Left lung (tissue), 10 donors: ENCODE data around the gene LGALS9. TPM values are rescaled to one million over a fixed set of nuclear protein-coding genes. Genes with fewer than 3 reads are reported as not detected.
A peak's percentile ranks its signal among the peaks of the same experiment; 100 is the strongest.

Experiments
- ATAC-seq: fragments of 200-7000 bp; cut with Tn5 transposase; one replicate; pipeline ENCODE4 v1.9.1; 2020; ENCODE audit warnings: moderate library complexity
- DNase-seq, 4 donors: peaks; one replicate each; pipeline ENCODE4 v3.0.0-alpha.2; 2013 to 2020
- H3K27ac ChIP-seq, 2 donors: fragments of 200-600 bp; sonication (generic) in 1 of 2; one replicate each; pipeline versions ENCODE4 v1.5.0 to v1.8.0; 2020 to 2021
- H3K27me3 ChIP-seq, 2 donors: fragments of 200-600 bp; sonication (generic) in 1 of 2; one replicate each; pipeline versions ENCODE4 v1.5.0 to v1.8.0; 2020 to 2021
- H3K36me3 ChIP-seq, 2 donors: fragments of 200-600 bp; sonication (generic) in 1 of 2; one replicate each; pipeline versions ENCODE4 v1.5.0 to v1.8.0; 2020 to 2021
- H3K4me1 ChIP-seq, 2 donors: fragments of 200-600 bp; one replicate each; pipeline ENCODE4 v1.8.0; 2021
- H3K4me3 ChIP-seq, 2 donors: fragments of 200-600 bp; sonication (generic) in 1 of 2; one replicate each; pipeline versions ENCODE4 v1.5.0 to v1.8.0; 2020 to 2021; ENCODE audit warnings: mild to moderate bottlenecking in 1 of 2
- H3K9me3 ChIP-seq, 2 donors: fragments of 200-600 bp; sonication (generic) in 1 of 2; one replicate each; pipeline versions ENCODE4 v1.5.0 to v1.8.0; 2020 to 2021
- intact Hi-C, 2 donors: fragments of 100-400 bp; cut with DNase I; formaldehyde crosslinking; loops; one replicate each; pipeline versions ENCODE4 v1.11.2 to v1.14.2; 2022
- polyA plus RNA-seq, 6 donors: library from polyadenylated mRNA; unstranded; fragments of 120-200 nt; gene quantifications; one replicate each; pipeline ENCODE4 v1.2.1, GENCODE V29; 2013; ENCODE audit not compliant: insufficient read length in 6 of 6
- total RNA-seq, 2 donors: library from RNA; stranded (reverse); fragmentation: NEBNext Ultra II Directional; extraction: Animal tissue kit (Norgen Biotek cat#: 25700); gene quantifications; one replicate each; pipeline ENCODE4 v1.2.1, GENCODE V29; 2021
- TF ChIP-seq, protein P1 (sequence below), 2 donors: fragments of 200-600 bp; sonication (generic) in 1 of 2; IDR thresholded peaks; one replicate each; pipeline versions ENCODE4 v1.5.0 to v1.8.0; 2021; ENCODE audit warnings: antibody characterized with exemption in 2 of 2
- donor health status: DM: no; HTN: yes; CAD: no.
- donor health status: DM: no; HTN: no; CAD: no.

Gene LGALS9
- total and polyA plus RNA-seq, 8 donors, result 18.1 to 149 (median 23.4) TPM

DNA sequence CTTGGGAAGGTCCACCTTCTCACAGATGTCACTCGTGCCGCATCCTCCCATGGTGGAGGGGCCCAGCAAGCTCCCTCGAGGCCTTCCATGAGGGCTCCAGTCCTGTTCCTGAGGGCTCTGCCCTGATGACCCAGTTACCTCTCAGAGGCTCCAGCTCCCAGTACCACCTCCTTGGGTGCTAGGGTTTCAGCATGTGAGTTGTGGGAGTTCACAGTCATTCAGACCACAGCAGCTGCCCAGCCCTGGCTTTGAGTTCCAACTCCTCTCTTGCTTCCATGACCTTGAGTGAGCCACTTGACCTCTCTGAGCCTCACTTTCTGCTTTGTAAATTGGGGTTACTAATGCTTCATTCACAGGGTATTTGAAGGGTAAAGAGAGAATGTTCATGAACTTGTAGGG is 37.1 kb upstream of the LGALS9 start:
- Histone ChIP-seq H3K4me1 (no peaks in the 10 kb centered on the region), H3K4me3 (no peak overlapping the region), H3K9me3 (no peaks in the 10 kb centered on the region), H3K27me3 (no peaks in the 10 kb centered on the region), H3K36me3 (peaks cover 0 to 64% of the 10 kb centered on the region in 2 donors), H3K27ac (no peak overlapping the region)
- DNase-seq, result no peak
- intact Hi-C loops, result loop anchor here in 1 of 2 donors (10.0 kb wide), 1 partner anchor 139 kb away; the partner anchor contains the start of gene KSR1
- TF ChIP-seq, protein P1, sequence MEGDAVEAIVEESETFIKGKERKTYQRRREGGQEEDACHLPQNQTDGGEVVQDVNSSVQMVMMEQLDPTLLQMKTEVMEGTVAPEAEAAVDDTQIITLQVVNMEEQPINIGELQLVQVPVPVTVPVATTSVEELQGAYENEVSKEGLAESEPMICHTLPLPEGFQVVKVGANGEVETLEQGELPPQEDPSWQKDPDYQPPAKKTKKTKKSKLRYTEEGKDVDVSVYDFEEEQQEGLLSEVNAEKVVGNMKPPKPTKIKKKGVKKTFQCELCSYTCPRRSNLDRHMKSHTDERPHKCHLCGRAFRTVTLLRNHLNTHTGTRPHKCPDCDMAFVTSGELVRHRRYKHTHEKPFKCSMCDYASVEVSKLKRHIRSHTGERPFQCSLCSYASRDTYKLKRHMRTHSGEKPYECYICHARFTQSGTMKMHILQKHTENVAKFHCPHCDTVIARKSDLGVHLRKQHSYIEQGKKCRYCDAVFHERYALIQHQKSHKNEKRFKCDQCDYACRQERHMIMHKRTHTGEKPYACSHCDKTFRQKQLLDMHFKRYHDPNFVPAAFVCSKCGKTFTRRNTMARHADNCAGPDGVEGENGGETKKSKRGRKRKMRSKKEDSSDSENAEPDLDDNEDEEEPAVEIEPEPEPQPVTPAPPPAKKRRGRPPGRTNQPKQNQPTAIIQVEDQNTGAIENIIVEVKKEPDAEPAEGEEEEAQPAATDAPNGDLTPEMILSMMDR (IDR thresholded peaks at IDR 0.05), result no peak
- ATAC-seq, result no peak

DNA sequence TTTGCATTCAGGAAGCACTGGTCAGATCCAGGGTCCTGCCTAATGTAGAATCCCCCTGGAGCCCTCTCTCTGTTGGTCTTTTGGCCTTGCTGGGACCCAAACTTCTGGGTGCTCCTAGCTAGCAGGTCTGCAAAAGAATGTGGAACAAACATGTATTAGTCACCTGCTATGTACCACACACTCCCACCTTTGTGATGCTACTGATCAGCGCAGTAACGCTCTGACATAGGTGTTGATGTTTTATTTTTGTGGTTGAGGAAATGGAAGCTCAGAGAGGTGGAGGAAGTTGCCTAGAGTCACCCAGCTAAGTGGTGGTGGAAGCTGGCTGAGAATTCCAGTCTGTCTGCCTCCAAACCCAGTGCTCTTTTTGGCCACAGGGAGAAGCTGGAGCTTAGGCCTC is 35.8 kb upstream of the LGALS9 start:
- peaks cover 0 to 63% of the 10 kb centered on the region in 2 donors for H3K36me3 ChIP-seq
- ATAC-seq (no peak), DNase-seq (no peak)
- H3K9me3 ChIP-seq, result no peaks in the 10 kb centered on the region
- no peak overlapping the region for H3K27ac ChIP-seq
- intact Hi-C loops, result loop anchor here in 1 of 2 donors (10.0 kb wide), 1 partner anchor 140 kb away; the partner anchor contains the start of gene KSR1
- H3K27me3 ChIP-seq, result no peaks in the 10 kb centered on the region
- no peak overlapping the region for H3K4me3 ChIP-seq
- TF ChIP-seq, protein P1 (IDR thresholded peaks at IDR 0.05), result no peak
- no peaks in the 10 kb centered on the region for H3K4me1 ChIP-seq

DNA sequence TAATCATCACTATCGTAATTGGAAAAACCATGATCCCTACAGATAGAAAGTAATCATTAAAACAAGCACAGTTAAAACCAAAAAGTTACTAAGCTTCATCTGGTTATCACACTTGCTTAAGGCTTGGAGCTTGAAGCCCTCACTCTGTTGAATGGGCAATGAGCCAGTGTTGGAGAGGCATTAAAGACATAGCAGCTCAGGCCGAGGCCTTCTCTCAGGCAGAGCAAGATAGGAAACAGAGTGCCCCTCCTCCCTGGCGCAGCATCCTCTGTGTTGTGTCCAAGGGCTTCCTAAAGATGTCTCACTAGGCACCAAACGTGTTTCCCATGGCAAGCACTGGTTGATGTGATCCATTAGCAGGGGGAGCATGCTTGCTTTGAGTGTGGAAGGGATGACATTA is 34.9 kb upstream of the LGALS9 start:
- Histone ChIP-seq H3K4me3 (no peak overlapping the region), H3K4me1 (peaks cover 0 to 1% of the 10 kb centered on the region in 2 donors), H3K36me3 (peaks cover 0 to 71% of the 10 kb centered on the region in 2 donors), H3K9me3 (no peaks in the 10 kb centered on the region), H3K27ac (no peak overlapping the region), H3K27me3 (no peaks in the 10 kb centered on the region)
- TF ChIP-seq, protein P1 (IDR thresholded peaks at IDR 0.05), result no peak
- no peak for ATAC-seq
- intact Hi-C loops, result loop anchor here in 1 of 2 donors (10.0 kb wide), 1 partner anchor 141 kb away; the partner anchor contains the start of gene KSR1
- DNase-seq, result peak in 2 of 4 donors; percentile 75 to 86

DNA sequence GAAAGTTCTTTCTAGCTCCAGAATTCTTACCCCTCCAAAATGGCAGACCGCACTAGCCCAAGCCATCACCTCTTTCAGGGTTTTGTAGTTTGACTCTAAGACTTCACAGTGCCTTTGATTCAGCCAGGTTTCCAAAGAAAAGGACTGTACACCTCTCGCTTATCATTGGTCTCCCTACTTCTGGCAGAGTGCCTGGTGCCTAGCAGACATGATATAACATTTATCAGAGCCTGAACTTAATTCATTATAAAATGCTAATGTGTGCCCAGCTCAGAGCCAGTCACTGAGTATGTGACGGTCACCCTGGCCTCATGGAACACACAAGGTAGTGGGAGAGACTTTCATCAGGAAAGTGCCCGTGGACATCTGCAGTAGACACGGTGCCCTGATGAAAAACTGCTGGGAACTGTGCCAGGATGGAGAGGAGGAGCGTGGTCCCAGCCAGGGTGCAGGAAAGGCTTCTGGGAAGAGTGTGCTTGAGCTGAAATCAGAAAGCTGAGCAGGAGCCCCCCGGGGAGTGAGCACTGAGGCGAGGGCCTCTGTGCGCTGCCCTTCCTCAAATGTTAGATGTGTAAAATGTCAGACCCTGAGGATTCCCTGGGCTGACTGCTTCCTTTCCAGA is 34.3 kb upstream of the LGALS9 start:
- no peaks in the 10 kb centered on the region for H3K27me3 ChIP-seq
- ATAC-seq, result no peak
- TF ChIP-seq, protein P1 (IDR thresholded peaks at IDR 0.05), result no peak
- H3K4me1 ChIP-seq, result peaks cover 0 to 7% of the 10 kb centered on the region in 2 donors
- no peak overlapping the region for H3K4me3 ChIP-seq
- H3K27ac ChIP-seq, result no peak overlapping the region
- H3K9me3 ChIP-seq, result no peaks in the 10 kb centered on the region
- intact Hi-C loops, result loop anchor here in 1 of 2 donors (10.0 kb wide), 1 partner anchor 142 kb away; the partner anchor contains the start of gene KSR1
- H3K36me3 ChIP-seq, result peaks cover 0 to 74% of the 10 kb centered on the region in 2 donors
- no peak for DNase-seq

DNA sequence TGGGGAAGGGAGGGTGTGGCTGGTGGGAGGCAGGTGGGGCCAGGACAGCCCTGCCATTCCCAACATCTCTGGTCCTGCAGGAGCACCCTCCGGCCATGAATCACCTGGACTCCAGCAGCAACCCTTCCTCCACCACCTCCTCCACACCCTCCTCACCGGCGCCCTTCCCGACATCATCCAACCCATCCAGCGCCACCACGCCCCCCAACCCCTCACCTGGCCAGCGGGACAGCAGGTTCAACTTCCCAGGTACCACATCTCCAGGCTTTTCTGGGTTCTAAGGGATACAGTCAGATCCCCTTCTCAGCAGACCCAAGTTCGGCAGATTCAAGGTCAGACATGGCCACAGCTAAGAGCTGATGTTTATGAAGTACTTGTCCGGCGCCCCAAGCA is 33.8 kb upstream of the LGALS9 start:
- Histone ChIP-seq H3K4me3 (no peak overlapping the region), H3K4me1 (peaks cover 0 to 10% of the 10 kb centered on the region in 2 donors), H3K27me3 (no peaks in the 10 kb centered on the region), H3K36me3 (peaks cover 0 to 72% of the 10 kb centered on the region in 2 donors), H3K9me3 (no peaks in the 10 kb centered on the region), H3K27ac (no peak overlapping the region)
- DNase-seq (no peak), ATAC-seq (no peak)
- intact Hi-C loops, result loop anchor here in 1 of 2 donors (10.0 kb wide), 1 partner anchor 142 kb away; the partner anchor contains the start of gene KSR1
- TF ChIP-seq, protein P1 (IDR thresholded peaks at IDR 0.05), result no peak
